HFF-Myc (cell line): ENCODE measurements around the gene TPD52L2.

ENCODE experiments used
- DNase-seq: peaks from one replicate; pipeline ENCODE4 v3.0.0-alpha.2; 2011; ENCODE audit warnings: low read depth; ENCODE audit errors: extremely low read depth
- H3K4me3 ChIP-seq: replicated peaks from 2 replicates; pipeline ENCODE4 v1.5.1; 2011; ENCODE audit warnings: low read depth, mild to moderate bottlenecking, control low read depth, low read length
- CTCF ChIP-seq: IDR thresholded peaks from 2 replicates; pipeline ENCODE4 v1.5.1; 2012; ENCODE audit warnings: mild to moderate bottlenecking, low read depth, low read length, control low read depth; ENCODE audit errors: missing control alignments

The TPD52L2 gene

GRCh38 chr20:63835021-63835858, 29.8 kb upstream of the TPD52L2 start:
- H3K4me3 ChIP-seq = no peak overlapping the region
- peak; percentile 85 for DNase-seq
- TF ChIP-seq CTCF = no peak

GRCh38 chr20:63836458-63837344, 28.4 kb upstream of the TPD52L2 start:
- no peak for DNase-seq
- TF ChIP-seq CTCF = no peak
- H3K4me3 ChIP-seq = no peak overlapping the region

- no peak for TF ChIP-seq CTCF
- H3K4me3 ChIP-seq = no peak overlapping the region
- no peak for DNase-seq
Observed at GRCh38 chr20:63837479-63837878, 27.6 kb upstream of the TPD52L2 start.

- H3K4me3 ChIP-seq = no peak overlapping the region
- no peak for TF ChIP-seq CTCF
- DNase-seq = no peak
Observed at GRCh38 chr20:63839620-63840019, 25.4 kb upstream of the TPD52L2 start.

GRCh38 chr20:63840405-63840828, 24.7 kb upstream of the TPD52L2 start:
- no peak for DNase-seq
- H3K4me3 ChIP-seq = no peak overlapping the region
- TF ChIP-seq CTCF = no peak

GRCh38 chr20:63842258-63842657, 22.8 kb upstream of the TPD52L2 start:
- no peak for DNase-seq
- no peak for TF ChIP-seq CTCF
- H3K4me3 ChIP-seq = no peak overlapping the region
